ENCODE results near the gene TBC1D9.
A peak's percentile ranks its signal among the peaks of the same experiment; 100 is the strongest.

TBC1D9 gene

GRCh38 chr4:140757232-140757630 lies 1.0 kb upstream of the TBC1D9 start:
- Histone ChIP-seq H3K4me1 (ENCODE audit: low read length) (peaks cover 29% of the 10 kb centered on the region), H4K20me1 (ENCODE audit: insufficient read depth, low read length) (no peaks in the 10 kb centered on the region), H3K27ac (ENCODE audit: low read length) (peak overlapping the region; percentile 93; the same call in 1 of the 2 replicates), H3K4me2 (ENCODE audit: low read depth, low read length) (peak overlapping the region; percentile 99), H3K9me2 (replicated peaks; ENCODE audit: insufficient read depth, low read length) (no peaks in the 10 kb centered on the region), H3K36me3 (replicated peaks; ENCODE audit: insufficient read depth, low read length) (no peaks in the 10 kb centered on the region), H3K9me3 (replicated peaks; ENCODE audit: insufficient read depth, low read length) (no peaks in the 10 kb centered on the region), H3K9ac (ENCODE audit: low read length) (peak overlapping the region; percentile 98; the same call in 1 of the 2 replicates), H3K27me3 (replicated peaks; ENCODE audit: insufficient read depth, low read length) (no peaks in the 10 kb centered on the region), H2AFZ (ENCODE audit: low read length) (peak overlapping the region; percentile 92; the same call in 1 of the 2 replicates), H3K79me2 (ENCODE audit: low read length) (peaks cover 33% of the 10 kb centered on the region), H3K4me3 (ENCODE audit: low read length) (peak overlapping the region; percentile 97), H3F3A (ENCODE audit: insufficient read depth, low read length) (peaks cover 8% of the 10 kb centered on the region)
- TF ChIP-seq EZH2phosphoT487 (IDR thresholded peaks at IDR 0.05; ENCODE audit: low read length) (no peak), EZH2 (optimal IDR thresholded peaks at IDR 0.05; ENCODE audit: low read depth, low read length) (no peak), CTCF (IDR thresholded peaks at IDR 0.05; ENCODE audit: low read length) (no peak)
- no peak for DNase-seq

GRCh38 chr4:140755774-140756318 lies 339 bp downstream of the TBC1D9 start:
- H3F3A ChIP-seq (ENCODE audit: insufficient read depth, low read length): peaks cover 8% of the 10 kb centered on the region
- no peaks in the 10 kb centered on the region for H3K9me2 ChIP-seq (replicated peaks; ENCODE audit: insufficient read depth, low read length)
- peak overlapping the region; percentile 98 for H3K9ac ChIP-seq (ENCODE audit: low read length)
- peak; percentile 69 for DNase-seq
- H3K36me3 ChIP-seq (replicated peaks; ENCODE audit: insufficient read depth, low read length): no peaks in the 10 kb centered on the region
- no peaks in the 10 kb centered on the region for H3K27me3 ChIP-seq (replicated peaks; ENCODE audit: insufficient read depth, low read length)
- peak overlapping the region; percentile 99 for H3K4me2 ChIP-seq (ENCODE audit: low read depth, low read length)
- TF ChIP-seq EZH2phosphoT487 (IDR thresholded peaks at IDR 0.05; ENCODE audit: low read length) (no peak), EZH2 (optimal IDR thresholded peaks at IDR 0.05; ENCODE audit: low read depth, low read length) (no peak)
- peaks cover 47% of the 10 kb centered on the region for H3K79me2 ChIP-seq (ENCODE audit: low read length)
- H3K9me3 ChIP-seq (replicated peaks; ENCODE audit: insufficient read depth, low read length): no peaks in the 10 kb centered on the region
- H3K27ac ChIP-seq (ENCODE audit: low read length): peak overlapping the region; percentile 93; the same call in 1 of the 2 replicates
- peaks cover 16% of the 10 kb centered on the region; the same call in 1 of the 2 replicates for H3K4me1 ChIP-seq (ENCODE audit: low read length)
- H4K20me1 ChIP-seq (ENCODE audit: insufficient read depth, low read length): no peaks in the 10 kb centered on the region
- peak overlapping the region; percentile 46; the same call in 1 of the 2 replicates for H2AFZ ChIP-seq (ENCODE audit: low read length)
- peak overlapping the region; percentile 97 for H3K4me3 ChIP-seq (ENCODE audit: low read length)

GRCh38 chr4:140754918-140755773 lies 1.0 kb downstream of the TBC1D9 start:
- H2AFZ ChIP-seq (ENCODE audit: low read length): peak overlapping the region; percentile 46; the same call in 1 of the 2 replicates
- DNase-seq: no peak

More at GRCh38 chr4:140754918-140755773, 1.0 kb downstream of the TBC1D9 start:
- Histone ChIP-seq H3K79me2 (ENCODE audit: low read length) (peaks cover 54% of the 10 kb centered on the region), H3K4me3 (ENCODE audit: low read length) (peak overlapping the region; percentile 97), H3K27ac (ENCODE audit: low read length) (peak overlapping the region; percentile 93; the same call in 1 of the 2 replicates), H3K9ac (ENCODE audit: low read length) (peak overlapping the region; percentile 98), H3K36me3 (replicated peaks; ENCODE audit: insufficient read depth, low read length) (no peaks in the 10 kb centered on the region), H4K20me1 (ENCODE audit: insufficient read depth, low read length) (no peaks in the 10 kb centered on the region), H3K9me2 (replicated peaks; ENCODE audit: insufficient read depth, low read length) (no peaks in the 10 kb centered on the region), H3K27me3 (replicated peaks; ENCODE audit: insufficient read depth, low read length) (no peaks in the 10 kb centered on the region), H3K4me1 (ENCODE audit: low read length) (peaks cover 15% of the 10 kb centered on the region; the same call in 1 of the 2 replicates), H3F3A (ENCODE audit: insufficient read depth, low read length) (peaks cover 8% of the 10 kb centered on the region), H3K9me3 (replicated peaks; ENCODE audit: insufficient read depth, low read length) (no peaks in the 10 kb centered on the region), H3K4me2 (ENCODE audit: low read depth, low read length) (peak overlapping the region; percentile 90)
- TF ChIP-seq EZH2phosphoT487 (IDR thresholded peaks at IDR 0.05; ENCODE audit: low read length) (no peak), EZH2 (optimal IDR thresholded peaks at IDR 0.05; ENCODE audit: low read depth, low read length) (no peak), CTCF (IDR thresholded peaks at IDR 0.05; ENCODE audit: low read length) (no peak)

Data from MM.1S (cell line).